NCI-H2081 treated with DMSO at 0.1 percent for 48 hours (cell line): ENCODE measurements around the gene THSD7B.
"Not testable (repeated sequence)": the region's sequence is repeated elsewhere in the genome, so short reads cannot be mapped to it uniquely, and the experiment has no call there.

Source experiments
- DNase-seq: peaks from one replicate; lab custom pipeline; 2025; lab: John Stamatoyannopoulos, UW

Gene THSD7B

GRCh38 chr2:137539336-137539735 lies 774.0 kb downstream of the THSD7B start:
- DNase-seq, result no peak

GRCh38 chr2:137547842-137548241 lies 782.5 kb downstream of the THSD7B start:
- DNase-seq, result no peak

GRCh38 chr2:137566387-137566786 lies 801.0 kb downstream of the THSD7B start:
- no peak for DNase-seq

- no peak for DNase-seq
Observed at GRCh38 chr2:137570484-137570883, 805.1 kb downstream of the THSD7B start.

GRCh38 chr2:137587834-137588233 lies 822.5 kb downstream of the THSD7B start:
- not testable (repeated sequence) for DNase-seq

- DNase-seq, result not testable (repeated sequence)
Observed at GRCh38 chr2:137588578-137588977, 823.2 kb downstream of the THSD7B start.

GRCh38 chr2:137590102-137590501 lies 824.8 kb downstream of the THSD7B start:
- DNase-seq, result no peak

- DNase-seq, result no peak
Observed at GRCh38 chr2:137607722-137608318, 842.5 kb downstream of the THSD7B start.

GRCh38 chr2:137638932-137639331 lies 873.6 kb downstream of the THSD7B start:
- DNase-seq, result no peak

- DNase-seq, result no peak
Observed at GRCh38 chr2:137644731-137645130, 879.4 kb downstream of the THSD7B start.

GRCh38 chr2:137654046-137654445 lies 888.7 kb downstream of the THSD7B start:
- no peak for DNase-seq

- DNase-seq, result no peak
Observed at GRCh38 chr2:137655814-137656213, 890.5 kb downstream of the THSD7B start.

GRCh38 chr2:137658433-137658832 lies 893.1 kb downstream of the THSD7B start:
- DNase-seq, result no peak

GRCh38 chr2:137659616-137660015 lies 894.3 kb downstream of the THSD7B start:
- DNase-seq, result peak; percentile 16

GRCh38 chr2:137670111-137670510 lies 904.8 kb downstream of the THSD7B start:
- DNase-seq, result no peak

- DNase-seq, result no peak
Observed at GRCh38 chr2:137672989-137673552, 907.7 kb downstream of the THSD7B start.

GRCh38 chr2:137674991-137675390 lies 909.6 kb downstream of the THSD7B start:
- DNase-seq, result no peak

- DNase-seq, result no peak
Observed at GRCh38 chr2:137675584-137676327, 910.4 kb downstream of the THSD7B start.

- no peak for DNase-seq
Observed at GRCh38 chr2:137676346-137676745, 911.0 kb downstream of the THSD7B start.

GRCh38 chr2:137677466-137677865 lies 912.1 kb downstream of the THSD7B start:
- DNase-seq, result no peak

GRCh38 chr2:137689549-137689948 lies 924.2 kb downstream of the THSD7B start:
- DNase-seq, result no peak

- no peak for DNase-seq
Observed at GRCh38 chr2:137693534-137693933, 928.2 kb downstream of the THSD7B start.

GRCh38 chr2:137696916-137697315 lies 931.6 kb downstream of the THSD7B start:
- DNase-seq, result no peak
